Body of pancreas (tissue), 4 donors: ENCODE results near the gene CMSS1. TPM values are rescaled to one million over a fixed set of nuclear protein-coding genes. Genes with fewer than 3 reads are reported as not detected.
A peak's percentile ranks its signal among the peaks of the same experiment; 100 is the strongest.

Source experiments
- ATAC-seq: fragments of 150-250 bp; one replicate; pipeline ENCODE4 v1.9.1; 2016
- DNase-seq, 4 donors: peaks; one replicate each; pipeline ENCODE4 v3.0.0-alpha.2; 2019
- H3K27ac ChIP-seq, 4 donors: fragments of 200-600 bp; sonication (generic); 1 replicate in 3 of 4; 2 replicates in 1 of 4; pipeline versions ENCODE4 v1.5.1 to v1.6.1; 2016 to 2019; ENCODE audit warnings: mild to moderate bottlenecking in 1 of 4, mixed read lengths in 1 of 4, moderate library complexity in 1 of 4
- H3K27me3 ChIP-seq, 2 donors: fragments of 200-600 bp; sonication (generic); one replicate each; pipeline ENCODE4 v1.6.0; 2016; ENCODE audit warnings: mild to moderate bottlenecking in 1 of 2
- H3K36me3 ChIP-seq, 2 donors: fragments of 200-600 bp; sonication (generic); replicated peaks in 1 of 2; 2 replicates each; pipeline ENCODE4 v1.5.1; 2016; ENCODE audit warnings: low read depth in 2 of 2; ENCODE audit not compliant: insufficient read depth in 1 of 2
- H3K4me1 ChIP-seq: fragments of 200-600 bp; sonication (generic); one replicate; pipeline ENCODE4 v1.6.0; 2016
- H3K4me3 ChIP-seq, 2 donors: fragments of 200-600 bp; sonication (generic); 1 replicate in 1 of 2; 2 replicates in 1 of 2; pipeline ENCODE4 v1.5.1; 2016 to 2019
- H3K9me3 ChIP-seq, 3 donors: fragments of 200-600 bp; sonication (generic); 1 replicate in 2 of 3; 2 replicates in 1 of 3; pipeline ENCODE4 v1.5.1; 2016
- POLR2A ChIP-seq, 3 donors: fragments of 450-650 bp; IDR thresholded peaks; one replicate each; pipeline ENCODE4 v1.6.1; 2016; ENCODE audit warnings: antibody characterized with exemption in 3 of 3, mild to moderate bottlenecking in 2 of 3
- WGBS, 2 donors: methylation state at CpG; one replicate each; pipeline ENCODE4 v1.1.5; 2017; 5-methylcytosine and 5-hydroxymethylcytosine counted together
- intact Hi-C: fragments of 100-400 bp; cut with DNase I; formaldehyde crosslinking; loops from one replicate; pipeline ENCODE4 v1.15.1; 2023
- total RNA-seq, 2 donors: library from RNA; depleted of rRNA; stranded (reverse); fragments of >200 nt; gene quantifications; one replicate each; pipeline ENCODE4 v1.1.0, GENCODE V29; 2016
- TF ChIP-seq, protein P1 (sequence below), 7 experiments: fragments of 450-650 bp in 4 of 7; fragments of 200-600 bp in 3 of 7; sonication (generic) in 3 of 7; IDR thresholded peaks; one replicate each; pipeline ENCODE4 v1.5.1; 2016 to 2019; ENCODE audit warnings: antibody characterized with exemption in 7 of 7

CMSS1 gene
- total RNA-seq, 2 donors from 2014 or later: 3.9 to 21.4 TPM

- intact Hi-C loops: no loop called here
- Histone ChIP-seq H3K27ac (peak overlapping the region in 1 of 4 donors; percentile 42), H3K9me3 (no peaks in the 10 kb centered on the region), H3K27me3 (no peaks in the 10 kb centered on the region), H3K4me3 (no peak overlapping the region), H3K36me3 (no peaks in the 10 kb centered on the region), H3K4me1 (no peaks in the 10 kb centered on the region)
- TF ChIP-seq, protein P1, sequence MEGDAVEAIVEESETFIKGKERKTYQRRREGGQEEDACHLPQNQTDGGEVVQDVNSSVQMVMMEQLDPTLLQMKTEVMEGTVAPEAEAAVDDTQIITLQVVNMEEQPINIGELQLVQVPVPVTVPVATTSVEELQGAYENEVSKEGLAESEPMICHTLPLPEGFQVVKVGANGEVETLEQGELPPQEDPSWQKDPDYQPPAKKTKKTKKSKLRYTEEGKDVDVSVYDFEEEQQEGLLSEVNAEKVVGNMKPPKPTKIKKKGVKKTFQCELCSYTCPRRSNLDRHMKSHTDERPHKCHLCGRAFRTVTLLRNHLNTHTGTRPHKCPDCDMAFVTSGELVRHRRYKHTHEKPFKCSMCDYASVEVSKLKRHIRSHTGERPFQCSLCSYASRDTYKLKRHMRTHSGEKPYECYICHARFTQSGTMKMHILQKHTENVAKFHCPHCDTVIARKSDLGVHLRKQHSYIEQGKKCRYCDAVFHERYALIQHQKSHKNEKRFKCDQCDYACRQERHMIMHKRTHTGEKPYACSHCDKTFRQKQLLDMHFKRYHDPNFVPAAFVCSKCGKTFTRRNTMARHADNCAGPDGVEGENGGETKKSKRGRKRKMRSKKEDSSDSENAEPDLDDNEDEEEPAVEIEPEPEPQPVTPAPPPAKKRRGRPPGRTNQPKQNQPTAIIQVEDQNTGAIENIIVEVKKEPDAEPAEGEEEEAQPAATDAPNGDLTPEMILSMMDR (IDR thresholded peaks at IDR 0.05): no peak
- TF ChIP-seq POLR2A (IDR thresholded peaks at IDR 0.05): no peak
- DNase-seq: peak in 1 of 4 donors; percentile 9
- peak; percentile 48 for ATAC-seq
- WGBS, 2 donors: 33 to 34% methylated on average over 3 of the region's 3 CpGs
Measured at GRCh38 chr3:100210772-100211135, 393.1 kb downstream of the CMSS1 start.

DNA sequence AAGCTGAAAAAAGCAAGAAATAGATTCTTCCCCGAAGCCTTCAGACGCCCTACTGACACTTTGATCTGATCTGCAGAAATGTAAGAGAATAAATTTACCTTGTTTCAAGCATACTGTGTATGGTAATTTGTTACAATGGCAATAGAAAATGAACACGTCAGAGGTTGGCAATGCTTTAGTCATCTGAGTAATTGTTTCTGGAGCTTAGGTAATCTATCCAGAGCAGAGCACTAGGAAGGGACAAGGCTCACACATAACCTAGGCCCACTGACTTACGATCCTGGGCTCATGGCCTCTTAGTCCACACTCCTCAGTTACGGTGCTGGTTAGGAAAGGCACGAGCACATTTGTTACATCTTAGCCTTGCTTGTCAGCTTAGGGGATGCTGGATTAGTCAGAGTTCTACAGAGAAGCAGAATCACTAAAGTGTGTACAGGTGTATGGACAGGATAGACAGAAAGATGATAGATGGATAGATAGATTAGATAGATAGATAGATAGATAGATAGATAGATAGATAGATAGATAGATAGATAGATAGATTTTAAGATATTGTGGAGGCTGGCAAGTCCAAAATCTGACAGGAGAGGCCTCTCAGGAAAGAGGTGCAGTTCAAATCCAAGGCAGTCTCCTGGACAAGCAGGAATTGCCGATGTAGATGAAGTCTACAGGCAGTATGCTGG lies 396.4 kb downstream of the CMSS1 start:
- H3K4me1 ChIP-seq: no peaks in the 10 kb centered on the region
- WGBS, 2 donors: 78 to 82% methylated on average over 7 of the region's 7 CpGs
- intact Hi-C loops: no loop called here

GRCh38 chr3:100214574-100214964 lies 396.9 kb downstream of the CMSS1 start:
- Histone ChIP-seq H3K4me3 (no peak overlapping the region), H3K9me3 (peaks cover 0 to 4% (median 0%) of the 10 kb centered on the region in 3 donors), H3K27me3 (no peaks in the 10 kb centered on the region), H3K36me3 (no peaks in the 10 kb centered on the region), H3K4me1 (no peaks in the 10 kb centered on the region), H3K27ac (no peak overlapping the region)
- DNase-seq (no peak), ATAC-seq (no peak)
- WGBS, 2 donors: 57 to 58% methylated on average over 5 of the region's 5 CpGs
- intact Hi-C loops: no loop called here
- TF ChIP-seq POLR2A (IDR thresholded peaks at IDR 0.05): no peak
- TF ChIP-seq, protein P1 (IDR thresholded peaks at IDR 0.05): no peak

More for the DNA sequence above, 396.4 kb downstream of the CMSS1 start:
- H3K27me3 ChIP-seq: no peaks in the 10 kb centered on the region
- DNase-seq (no peak), ATAC-seq (no peak)
- H3K27ac ChIP-seq: no peak overlapping the region
- TF ChIP-seq, protein P1 (IDR thresholded peaks at IDR 0.05): no peak
- no peak for TF ChIP-seq POLR2A (IDR thresholded peaks at IDR 0.05)
- H3K4me3 ChIP-seq: no peak overlapping the region
- H3K9me3 ChIP-seq: no peaks in the 10 kb centered on the region
- no peaks in the 10 kb centered on the region for H3K36me3 ChIP-seq

DNA sequence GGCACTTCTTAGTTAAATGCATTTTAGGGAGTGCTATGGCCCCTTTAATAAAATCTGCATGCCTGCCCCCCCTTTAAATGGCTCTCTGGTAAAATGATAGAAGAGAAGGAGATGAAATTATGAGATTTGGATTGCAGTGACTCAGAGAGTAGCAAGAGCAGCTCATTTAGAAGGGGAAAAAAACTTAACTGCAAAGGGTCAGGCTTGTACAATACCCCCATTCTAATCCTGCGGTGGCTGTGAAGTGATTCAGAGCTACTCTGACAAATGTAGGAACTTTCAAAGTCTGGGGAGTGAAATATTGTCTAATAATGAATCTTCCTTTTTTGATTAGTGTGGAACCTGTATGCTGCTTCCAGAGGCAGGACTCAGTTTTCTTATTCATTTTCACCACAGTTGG lies 399.1 kb downstream of the CMSS1 start:
- Histone ChIP-seq H3K4me1 (no peaks in the 10 kb centered on the region), H3K4me3 (no peak overlapping the region), H3K27me3 (no peaks in the 10 kb centered on the region), H3K36me3 (no peaks in the 10 kb centered on the region), H3K27ac (no peak overlapping the region), H3K9me3 (peaks cover 0 to 10% (median 4%) of the 10 kb centered on the region in 3 donors)
- WGBS, 2 donors: 42 to 65% methylated on average over 1 of the region's 1 CpG
- intact Hi-C loops: no loop called here
- no peak for DNase-seq
- no peak for ATAC-seq
- no peak for TF ChIP-seq POLR2A (IDR thresholded peaks at IDR 0.05)
- TF ChIP-seq, protein P1 (IDR thresholded peaks at IDR 0.05): no peak

GRCh38 chr3:100221159-100221558 lies 403.5 kb downstream of the CMSS1 start:
- Histone ChIP-seq H3K4me3 (no peak overlapping the region), H3K27ac (no peak overlapping the region), H3K4me1 (no peaks in the 10 kb centered on the region), H3K27me3 (no peaks in the 10 kb centered on the region), H3K36me3 (no peaks in the 10 kb centered on the region), H3K9me3 (peaks cover 0 to 10% (median 4%) of the 10 kb centered on the region in 3 donors)
- intact Hi-C loops: no loop called here
- WGBS, 2 donors: 96 to 97% methylated on average over 1 of the region's 1 CpG
- DNase-seq (no peak), ATAC-seq (no peak)
- TF ChIP-seq, protein P1 (IDR thresholded peaks at IDR 0.05): no peak
- TF ChIP-seq POLR2A (IDR thresholded peaks at IDR 0.05): no peak
